Fibroblast of lung (primary cell): Measurements from ENCODE around the gene EIF3J. TPM values are rescaled to one million over a fixed set of nuclear protein-coding genes. Genes with fewer than 3 reads are reported as not detected.

Experiments used
- DNase-seq, 2 donors: peaks; one replicate each; pipeline versions ENCODE4 v3.0.0 to v3.0.0-alpha.2; 2010; ENCODE audit warnings: low read depth in 2 of 2
- H2AFZ ChIP-seq: 2 replicates; pipeline ENCODE4 v1.5.1; 2012; ENCODE audit warnings: low read length, control low read depth, inconsistent platforms
- H3K27ac ChIP-seq: 2 replicates; pipeline ENCODE4 v1.5.1; 2011; ENCODE audit warnings: low read length, control low read depth; ENCODE audit not compliant: insufficient read depth
- H3K27me3 ChIP-seq: 2 replicates; pipeline ENCODE4 v1.5.1; 2011; ENCODE audit warnings: mild to moderate bottlenecking, low read length; ENCODE audit not compliant: control insufficient read depth, insufficient read depth
- H3K36me3 ChIP-seq: 2 replicates; pipeline ENCODE4 v1.5.1; 2011; ENCODE audit warnings: low read length; ENCODE audit not compliant: control insufficient read depth, insufficient read depth
- H3K4me1 ChIP-seq: 2 replicates; pipeline ENCODE4 v1.5.1; 2011; ENCODE audit warnings: low read length; ENCODE audit not compliant: control insufficient read depth, insufficient read depth; ENCODE audit errors: extremely low read depth
- H3K4me2 ChIP-seq: 2 replicates; pipeline ENCODE4 v1.5.1; 2011; ENCODE audit warnings: low read length, control low read depth; ENCODE audit not compliant: insufficient read depth; ENCODE audit errors: extremely low read depth
- H3K4me3 ChIP-seq, 4 experiments: fragments of 200-600 bp in 1 of 4; sonication (generic) in 1 of 4; replicated peaks in 1 of 4; 2 replicates each; pipeline ENCODE4 v1.5.1; 2011 to 2016; ENCODE audit warnings: low read length in 4 of 4, low read depth in 3 of 4, mild to moderate bottlenecking in 3 of 4, control low read depth in 2 of 4, inconsistent platforms in 1 of 4, mixed read lengths in 1 of 4; ENCODE audit not compliant: insufficient read depth in 1 of 4; ENCODE audit errors: control extremely low read depth in 1 of 4
- H3K79me2 ChIP-seq: 2 replicates; pipeline ENCODE4 v1.5.1; 2012; ENCODE audit warnings: mild to moderate bottlenecking, low read length, inconsistent platforms; ENCODE audit not compliant: control insufficient read depth, insufficient read depth
- H3K9ac ChIP-seq: 2 replicates; pipeline ENCODE4 v1.5.1; 2011; ENCODE audit warnings: mild to moderate bottlenecking, low read length, control low read depth; ENCODE audit not compliant: insufficient read depth
- H3K9me3 ChIP-seq: 2 replicates; pipeline ENCODE4 v1.5.1; 2012; ENCODE audit warnings: low read depth, low read length; ENCODE audit not compliant: control insufficient read depth, insufficient read depth
- H4K20me1 ChIP-seq: 2 replicates; pipeline ENCODE4 v1.5.1; 2011; ENCODE audit warnings: low read length; ENCODE audit not compliant: control insufficient read depth, insufficient read depth; ENCODE audit errors: extremely low read depth
- CTCF ChIP-seq, 2 donors: IDR thresholded peaks in 1 of 2; conservative IDR thresholded peaks in 1 of 2; 1 replicate in 1 of 2; 2 replicates in 1 of 2; pipeline ENCODE4 v1.5.1; 2011 to 2012; ENCODE audit warnings: low read length in 2 of 2, control low read depth in 1 of 2, inconsistent platforms in 1 of 2, low read depth in 1 of 2, mild to moderate bottlenecking in 1 of 2
- EZH2 ChIP-seq: IDR thresholded peaks from 2 replicates; pipeline ENCODE4 v1.5.1; 2012; ENCODE audit warnings: low read length, control low read depth, mild to moderate bottlenecking; ENCODE audit errors: missing control alignments
- polyA plus RNA-seq, 2 donors: library from polyadenylated mRNA; depleted of rRNA in 1 of 2; stranded (reverse) in 1 of 2; unstranded in 1 of 2; fragments of >200 nt; gene quantifications; 2 replicates each; pipeline ENCODE4 v1.2.1, GENCODE V29; 2011 to 2012; ENCODE audit warnings: missing spikeins in 1 of 2
- total RNA-seq: library from RNA; depleted of rRNA; stranded (reverse); fragments of >200 nt; gene quantifications from 2 replicates; pipeline ENCODE4 v1.2.1, GENCODE V29; 2014

The EIF3J gene
- total and polyA plus RNA-seq, 2 donors (not counting 1 experiment from before 2014, with no cell fraction given): 34.8 to 72.9 TPM

GRCh38 chr15:44585633-44586032 is 48.7 kb downstream of the EIF3J start:
- peaks cover 6% of the 10 kb centered on the region for H3K36me3 ChIP-seq
- no peak for TF ChIP-seq CTCF (conservative IDR thresholded peaks at IDR 0.05 in 1 of 2, IDR thresholded peaks at IDR 0.05 in 1 of 2; ENCODE audit: low read depth in 1 of 2, low read length in 2 of 2)
- no peak for TF ChIP-seq EZH2
- no peak for DNase-seq

GRCh38 chr15:44588541-44588940 is 51.6 kb downstream of the EIF3J start:
- Histone ChIP-seq H3K4me1 (no peaks in the 10 kb centered on the region), H3K9me3 (no peaks in the 10 kb centered on the region), H3K36me3 (peaks cover 6% of the 10 kb centered on the region), H3K27me3 (no peaks in the 10 kb centered on the region), H2AFZ (no peak overlapping the region), H3K4me2 (no peak overlapping the region), H3K27ac (no peak overlapping the region), H3K9ac (no peak overlapping the region), H4K20me1 (no peaks in the 10 kb centered on the region), H3K4me3 (no peak overlapping the region), H3K79me2 (no peaks in the 10 kb centered on the region)
- no peak for DNase-seq
- no peak for TF ChIP-seq CTCF (conservative IDR thresholded peaks at IDR 0.05 in 1 of 2, IDR thresholded peaks at IDR 0.05 in 1 of 2; ENCODE audit: low read depth in 1 of 2, low read length in 2 of 2)
- TF ChIP-seq EZH2: no peak

More at GRCh38 chr15:44585633-44586032, 48.7 kb downstream of the EIF3J start:
- no peaks in the 10 kb centered on the region for H3K9me3 ChIP-seq
- no peak overlapping the region for H2AFZ ChIP-seq
- H3K27me3 ChIP-seq: no peaks in the 10 kb centered on the region
- no peak overlapping the region for H3K27ac ChIP-seq
- no peak overlapping the region for H3K4me2 ChIP-seq
- no peaks in the 10 kb centered on the region for H3K4me1 ChIP-seq
- H3K79me2 ChIP-seq: no peaks in the 10 kb centered on the region
- H3K9ac ChIP-seq: no peak overlapping the region
- H3K4me3 ChIP-seq: no peak overlapping the region
- no peaks in the 10 kb centered on the region for H4K20me1 ChIP-seq

GRCh38 chr15:44591326-44591725 is 54.4 kb downstream of the EIF3J start:
- no peak overlapping the region for H3K27ac ChIP-seq
- H3K4me3 ChIP-seq: no peak overlapping the region
- no peak for DNase-seq
- no peaks in the 10 kb centered on the region for H3K4me1 ChIP-seq
- no peaks in the 10 kb centered on the region for H3K9me3 ChIP-seq
- H3K9ac ChIP-seq: no peak overlapping the region
- no peaks in the 10 kb centered on the region for H3K27me3 ChIP-seq
- H2AFZ ChIP-seq: no peak overlapping the region
- H4K20me1 ChIP-seq: no peaks in the 10 kb centered on the region
- no peaks in the 10 kb centered on the region for H3K79me2 ChIP-seq
- no peak overlapping the region for H3K4me2 ChIP-seq
- H3K36me3 ChIP-seq: peaks cover 5% of the 10 kb centered on the region
- no peak for TF ChIP-seq EZH2
- no peak for TF ChIP-seq CTCF (conservative IDR thresholded peaks at IDR 0.05 in 1 of 2, IDR thresholded peaks at IDR 0.05 in 1 of 2; ENCODE audit: low read depth in 1 of 2, low read length in 2 of 2)
